Left colon (tissue), 2 donors: ENCODE data around the gene ADGRL1. TPM values are rescaled to one million over a fixed set of nuclear protein-coding genes. Genes with fewer than 3 reads are reported as not detected.

Source experiments
- ATAC-seq: fragments of 200-7000 bp; cut with Tn5 transposase; one replicate; pipeline ENCODE4 v1.9.1; 2020; ENCODE audit warnings: mild to moderate bottlenecking, moderate library complexity
- DNase-seq, 2 donors: peaks; one replicate each; pipeline ENCODE4 v3.0.0-alpha.2; 2020
- intact Hi-C, 2 donors: fragments of 100-400 bp; cut with DNase I in 1 of 2; cut with micrococcal nuclease in 1 of 2; formaldehyde crosslinking; loops; one replicate each; pipeline versions ENCODE4 v1.11.2 to v1.14.0; 2022; cut with DNase I, micrococcal nuclease
- total RNA-seq, 2 donors: library from RNA; stranded (reverse); fragmentation: NEBNext Ultra II Directional; extraction: Animal tissue kit (Norgen Biotek cat#: 25700); gene quantifications; one replicate each; pipeline ENCODE4 v1.2.1, GENCODE V29; 2021
- donor health status: DM: no; HTN: no; CAD: no.
- donor health status: DM: yes; HTN: yes; CAD: no.

The ADGRL1 gene
- total RNA-seq, 2 donors from 2014 or later = 34.6 to 55.9 TPM

DNA sequence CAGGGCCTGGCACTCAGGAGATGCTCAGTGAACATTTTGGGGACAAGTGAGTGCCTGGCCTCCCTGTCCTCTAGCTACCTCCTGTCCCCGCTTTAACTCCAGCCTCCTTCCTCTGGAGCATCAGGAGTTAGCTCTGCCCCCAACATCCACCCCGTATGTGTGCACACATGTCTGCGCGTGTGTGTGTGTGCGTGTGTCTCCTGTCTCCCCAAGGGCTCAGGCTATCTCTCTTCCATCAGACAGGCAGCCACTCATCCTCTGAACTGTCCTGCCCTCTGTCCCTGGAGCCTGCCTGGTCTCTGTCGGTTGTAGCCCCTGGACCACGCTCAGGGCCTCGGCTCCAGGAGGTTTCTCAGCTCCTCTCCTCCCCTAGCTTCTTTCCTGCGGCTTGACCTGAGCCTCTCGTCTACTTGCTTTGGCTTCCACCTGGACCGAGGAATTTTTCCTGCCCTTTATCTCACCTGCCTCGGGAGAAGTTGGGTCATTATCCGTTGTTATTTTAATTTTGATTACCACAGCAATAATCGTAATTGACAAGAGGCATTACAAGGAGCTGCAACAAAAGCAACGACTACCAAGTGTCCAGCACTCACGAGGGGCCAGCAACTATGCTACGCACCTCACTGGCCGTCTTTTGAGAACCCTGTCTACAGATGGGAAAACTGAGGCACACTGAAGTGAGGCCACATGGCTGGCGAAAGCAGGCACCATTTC, 37.6 kb downstream of the ADGRL1 start:
- DNase-seq = no peak
- no peak for ATAC-seq
- intact Hi-C loops = no loop called here

DNA sequence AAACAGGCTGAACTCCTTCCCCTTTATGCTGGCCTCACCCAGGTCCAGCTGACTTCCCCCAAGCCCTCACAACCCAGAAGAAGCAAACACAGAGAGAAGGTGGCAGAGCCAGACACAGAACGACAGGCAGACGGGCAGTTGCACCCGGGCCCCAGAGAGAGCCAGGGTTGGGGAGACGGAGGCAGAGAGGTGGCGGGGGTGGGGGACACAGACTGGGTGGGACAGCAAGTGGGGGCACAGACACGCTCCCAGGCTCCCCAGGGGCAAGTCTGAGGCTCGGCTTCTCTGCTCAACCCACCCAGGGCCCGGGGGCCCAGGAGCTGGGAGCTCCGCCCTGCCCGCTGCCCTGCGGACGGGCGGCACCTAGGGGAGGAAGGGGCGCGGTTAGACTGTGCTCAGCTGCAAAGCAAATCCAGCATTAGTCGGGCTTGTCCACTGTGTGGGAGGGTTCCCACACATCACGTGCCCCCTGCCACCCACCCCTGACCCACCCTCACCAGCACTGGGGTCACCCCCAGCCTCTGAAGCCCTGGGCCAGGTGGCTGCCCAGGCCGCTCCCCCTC, 38.3 kb downstream of the ADGRL1 start:
- ATAC-seq (peak; percentile 58), DNase-seq (no peak)
- intact Hi-C loops = no loop called here

DNA sequence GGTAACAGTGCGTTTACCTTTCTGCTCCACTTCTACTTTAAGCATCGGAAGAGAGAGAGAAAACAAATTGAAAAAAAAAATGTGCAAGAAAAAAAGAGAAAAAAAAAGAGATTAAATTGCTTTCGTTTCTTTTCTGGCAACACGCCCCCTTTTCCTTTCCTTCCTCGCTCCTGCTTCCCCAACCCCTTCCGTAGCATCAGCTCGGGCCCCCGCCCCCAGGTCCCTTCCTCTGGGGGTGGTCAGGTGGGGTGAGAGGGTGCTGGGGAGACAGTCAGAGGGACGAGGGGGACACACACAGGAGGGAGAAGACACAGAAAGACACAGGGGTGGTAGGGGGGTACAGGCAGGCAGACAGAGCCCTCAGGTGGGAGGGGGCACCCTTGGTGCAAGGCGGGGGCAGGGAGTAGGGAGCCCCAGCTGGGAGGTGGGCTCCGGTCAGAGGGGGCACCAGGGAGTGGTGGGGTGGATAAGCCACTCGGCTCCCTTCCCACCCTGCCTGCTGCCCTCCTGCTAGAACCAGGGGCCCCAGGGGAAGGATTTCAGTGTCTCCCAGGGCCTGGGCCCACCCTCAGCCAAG, 38.9 kb downstream of the ADGRL1 start:
- ATAC-seq (no peak), DNase-seq (no peak)
- intact Hi-C loops = no loop called here

DNA sequence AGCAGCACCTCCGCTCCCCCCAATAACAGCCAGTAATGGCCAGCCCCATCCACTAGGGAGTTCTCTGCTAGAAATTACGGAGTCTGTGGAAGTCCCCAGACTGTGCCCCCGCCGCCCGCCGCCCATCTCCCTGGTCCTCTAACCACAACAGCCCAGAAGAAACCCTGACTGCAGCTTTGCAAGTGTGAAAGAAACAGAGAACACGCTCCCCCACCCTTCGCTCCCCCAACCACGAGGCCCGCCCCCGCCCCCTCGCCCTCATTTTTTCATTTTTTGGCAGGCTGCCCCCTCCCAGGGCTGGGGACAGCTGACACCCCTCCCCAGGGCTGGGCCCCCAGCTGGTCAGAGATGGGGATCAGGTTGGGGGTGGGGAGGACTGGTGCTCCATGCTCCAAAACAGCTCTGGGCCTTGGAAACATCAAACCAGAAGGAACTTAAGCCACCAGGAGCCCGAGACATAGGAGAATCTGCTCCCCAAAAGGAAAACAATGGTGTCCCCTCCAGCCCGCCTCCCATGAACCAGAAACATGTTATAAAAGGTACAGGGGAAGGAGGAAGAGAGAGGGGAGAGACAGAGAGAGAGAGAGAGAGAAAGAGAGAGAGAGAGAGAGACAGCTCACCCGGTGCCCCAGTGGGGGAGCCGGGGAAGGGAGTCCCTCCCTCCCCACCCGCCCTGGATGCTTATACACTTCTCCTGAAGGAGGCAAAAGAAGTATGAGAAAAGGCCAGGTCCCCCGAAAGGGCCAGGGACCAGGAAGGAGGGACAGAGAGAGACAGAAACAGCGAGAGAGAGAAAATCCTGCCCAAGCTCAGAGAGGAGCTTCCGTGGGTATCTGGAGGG, 39.8 kb downstream of the ADGRL1 start:
- intact Hi-C loops = no loop called here
- DNase-seq (no peak), ATAC-seq (no peak)

DNA sequence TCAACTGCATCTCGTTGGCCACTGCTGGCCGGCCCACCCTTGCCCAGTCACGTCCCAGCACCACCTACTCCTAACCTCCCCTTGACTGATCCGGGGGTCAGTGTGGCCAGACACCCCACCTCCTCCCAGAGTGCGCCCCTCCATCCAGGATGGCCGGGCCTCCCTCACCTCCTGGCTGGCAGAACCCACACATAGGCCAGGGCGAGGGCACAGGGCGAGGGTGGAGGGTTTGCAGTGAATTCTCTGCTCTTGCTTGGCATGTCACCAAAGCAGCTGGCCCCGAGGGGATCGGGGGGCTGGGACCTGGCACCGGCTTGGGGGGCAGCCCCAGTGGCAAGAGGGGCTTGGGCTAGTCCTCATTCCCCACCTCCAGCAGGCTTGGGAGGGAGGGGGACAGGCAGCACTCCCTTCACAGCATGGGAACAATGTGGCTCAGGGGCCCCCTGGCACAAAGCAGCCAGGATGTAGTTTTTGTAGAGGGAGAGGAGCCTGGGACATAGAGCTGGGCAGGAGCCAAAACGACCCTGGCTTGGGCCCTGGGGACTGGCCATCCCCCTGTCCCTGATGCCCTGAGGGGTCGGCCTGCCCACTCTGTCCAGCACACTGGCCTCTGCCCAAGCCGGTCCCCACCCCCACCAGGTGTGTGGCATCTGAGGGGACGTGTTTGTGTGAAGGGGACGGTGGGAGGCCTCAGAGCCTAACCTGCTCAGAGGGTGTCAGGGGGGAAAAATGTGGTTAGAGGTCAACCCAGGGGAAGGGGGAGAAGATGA, 41.1 kb downstream of the ADGRL1 start:
- no peak for ATAC-seq
- intact Hi-C loops = no loop called here
- DNase-seq = no peak

DNA sequence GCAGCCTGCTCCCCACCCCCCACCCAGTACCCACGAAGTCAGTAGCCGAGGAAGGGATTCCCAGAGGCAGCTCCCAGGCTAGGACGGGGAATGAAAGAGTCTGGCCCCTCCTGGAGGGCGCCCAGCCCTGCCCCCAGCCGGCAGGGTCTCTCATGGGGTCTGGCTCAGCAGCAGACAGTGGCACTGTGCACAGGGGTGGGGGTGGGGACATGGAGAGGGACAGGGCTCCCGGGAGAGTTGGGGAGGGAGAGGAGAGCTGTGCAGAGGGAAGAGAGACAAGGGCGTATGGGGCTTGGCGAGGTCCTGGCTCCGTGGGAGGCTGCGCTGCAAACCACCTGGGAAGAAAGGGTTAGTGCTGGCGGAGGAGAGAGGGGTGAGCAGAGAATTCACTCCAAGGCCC, 41.9 kb downstream of the ADGRL1 start:
- DNase-seq (no peak), ATAC-seq (no peak)
- intact Hi-C loops = no loop called here

DNA sequence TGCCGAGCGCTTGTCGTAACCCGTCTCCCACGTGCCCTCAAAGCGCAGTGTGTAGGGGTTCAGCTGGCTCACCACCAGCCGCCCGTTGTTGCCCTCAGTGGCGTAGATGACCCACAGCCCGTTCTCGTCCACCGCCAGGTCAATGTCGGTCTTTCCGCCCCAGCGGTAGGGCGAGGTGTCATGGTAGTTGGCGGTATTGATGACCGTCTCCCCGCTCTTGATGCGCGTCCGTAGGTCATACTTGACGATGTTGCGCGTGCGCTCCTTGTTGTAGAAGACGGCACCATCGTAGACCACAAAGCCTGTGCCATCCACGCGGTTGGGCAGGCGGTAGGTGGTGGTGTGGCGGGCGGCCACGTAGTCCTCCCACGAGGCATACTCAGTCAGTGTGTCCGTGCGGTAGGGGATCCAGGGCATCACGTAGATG, 43.1 kb downstream of the ADGRL1 start:
- DNase-seq (no peak), ATAC-seq (no peak)
- intact Hi-C loops = no loop called here

DNA sequence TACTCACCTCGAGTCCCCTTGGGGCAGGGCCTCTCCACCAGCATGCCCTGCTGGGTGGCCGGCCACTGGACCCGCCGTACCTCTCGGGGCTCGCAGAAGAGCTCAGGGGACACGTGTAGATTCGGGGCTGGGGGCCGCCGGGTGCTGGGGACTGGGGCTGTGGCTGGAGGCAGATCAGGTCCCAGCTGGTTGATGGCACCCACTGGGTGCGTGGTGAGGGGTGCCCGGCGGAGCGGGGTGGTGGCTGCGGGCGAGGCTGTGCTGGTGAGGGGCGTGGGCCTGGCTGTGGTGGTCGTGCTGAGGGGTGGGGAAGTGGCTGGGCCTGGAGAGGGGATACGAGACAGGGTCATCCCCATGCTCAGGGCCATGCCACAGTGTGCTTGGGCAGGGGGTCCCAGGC, 44.7 kb downstream of the ADGRL1 start:
- ATAC-seq = no peak
- intact Hi-C loops = no loop called here
- no peak for DNase-seq

DNA sequence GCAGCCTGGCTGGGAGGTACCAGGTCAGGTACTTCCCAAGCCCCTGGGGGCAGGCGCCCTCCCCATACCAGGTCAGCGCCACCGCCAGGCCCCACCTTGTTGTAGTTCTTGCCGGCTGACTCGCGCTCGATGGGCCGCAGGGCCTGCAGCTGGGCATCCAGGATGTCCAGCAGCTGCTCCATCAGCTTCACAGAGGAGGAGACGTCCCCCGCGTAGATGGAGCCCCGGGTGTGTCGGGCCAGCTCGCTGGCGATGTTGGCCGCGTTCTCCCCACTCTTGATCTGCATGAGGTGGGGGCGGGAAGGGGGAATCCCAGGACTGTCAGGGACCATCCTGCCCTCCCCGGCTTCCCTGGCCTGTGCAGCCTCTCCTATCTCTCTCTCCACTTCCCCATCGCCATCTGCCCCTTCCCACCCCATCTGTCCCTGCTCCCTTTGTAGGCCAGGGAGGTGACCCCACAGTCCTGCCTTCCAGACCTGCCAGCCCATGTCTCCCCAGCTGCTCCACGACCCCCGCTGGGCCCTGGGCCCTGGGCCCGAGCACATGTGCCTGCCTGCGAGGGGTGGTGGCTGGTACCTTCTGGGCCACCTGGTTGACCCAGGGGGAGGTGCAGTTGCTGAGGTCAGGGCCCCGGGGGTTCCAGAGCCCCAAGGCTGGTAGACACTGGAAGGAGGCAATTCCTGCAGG, 45.8 kb downstream of the ADGRL1 start:
- ATAC-seq (no peak), DNase-seq (no peak)
- intact Hi-C loops = no loop called here

DNA sequence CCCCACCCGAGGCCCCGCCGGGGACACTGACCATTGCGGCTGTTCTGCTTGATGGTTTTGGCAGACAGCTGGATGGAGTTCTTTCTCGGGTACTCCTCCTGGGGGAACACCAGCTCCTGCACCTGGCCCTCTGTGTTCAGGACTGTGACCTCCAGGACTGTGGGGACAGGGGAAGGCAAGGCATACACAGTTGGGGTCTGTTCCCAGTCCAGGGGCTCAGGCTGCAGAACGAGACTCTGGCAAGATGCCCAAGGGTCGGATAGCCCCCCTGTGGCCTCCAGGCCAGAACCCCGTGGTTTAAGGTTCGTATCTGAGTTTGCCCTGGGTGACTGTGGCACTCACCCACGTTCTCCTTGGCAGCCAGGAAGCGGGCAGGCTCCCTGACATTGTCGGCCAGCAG, 46.9 kb downstream of the ADGRL1 start:
- intact Hi-C loops = no loop called here

DNA sequence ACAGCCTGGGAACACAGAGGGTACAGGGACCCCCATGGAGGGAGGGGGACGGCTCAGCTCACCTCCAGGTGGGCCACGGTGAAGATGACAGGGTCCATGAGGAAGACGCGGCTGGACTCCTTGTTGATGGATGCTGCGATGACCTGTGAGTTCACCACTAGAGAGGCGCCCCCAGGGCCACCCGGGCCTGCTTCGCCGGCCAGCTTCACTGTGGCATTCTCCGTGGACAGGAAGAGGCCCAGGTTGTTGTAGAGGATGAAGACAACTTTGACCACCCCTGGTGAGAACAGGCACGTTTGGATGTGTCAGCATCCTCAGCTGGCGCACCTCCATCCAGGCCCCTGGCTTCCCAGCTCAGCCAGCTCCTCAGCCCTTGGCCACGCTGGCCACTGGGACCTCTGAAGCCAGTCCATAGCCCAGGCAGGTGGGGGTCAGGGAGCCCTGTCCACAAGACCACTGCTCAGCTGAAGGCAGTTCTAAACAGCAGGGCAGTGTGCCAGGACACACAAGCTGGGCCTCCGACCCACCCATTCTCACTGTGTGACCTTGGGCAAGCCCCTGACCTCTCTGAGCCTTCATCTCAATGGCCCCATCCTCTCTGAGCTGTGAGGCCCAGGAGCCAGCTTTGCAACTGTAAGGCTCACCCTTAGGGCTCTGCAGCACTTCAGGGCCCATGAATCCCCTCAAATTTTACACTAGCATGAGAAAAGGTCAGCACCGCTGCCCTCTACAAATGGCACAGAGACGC, 47.5 kb downstream of the ADGRL1 start:
- ATAC-seq = no peak
- intact Hi-C loops = no loop called here
- DNase-seq = no peak

More for the DNA sequence above, 46.9 kb downstream of the ADGRL1 start:
- DNase-seq (no peak), ATAC-seq (no peak)

DNA sequence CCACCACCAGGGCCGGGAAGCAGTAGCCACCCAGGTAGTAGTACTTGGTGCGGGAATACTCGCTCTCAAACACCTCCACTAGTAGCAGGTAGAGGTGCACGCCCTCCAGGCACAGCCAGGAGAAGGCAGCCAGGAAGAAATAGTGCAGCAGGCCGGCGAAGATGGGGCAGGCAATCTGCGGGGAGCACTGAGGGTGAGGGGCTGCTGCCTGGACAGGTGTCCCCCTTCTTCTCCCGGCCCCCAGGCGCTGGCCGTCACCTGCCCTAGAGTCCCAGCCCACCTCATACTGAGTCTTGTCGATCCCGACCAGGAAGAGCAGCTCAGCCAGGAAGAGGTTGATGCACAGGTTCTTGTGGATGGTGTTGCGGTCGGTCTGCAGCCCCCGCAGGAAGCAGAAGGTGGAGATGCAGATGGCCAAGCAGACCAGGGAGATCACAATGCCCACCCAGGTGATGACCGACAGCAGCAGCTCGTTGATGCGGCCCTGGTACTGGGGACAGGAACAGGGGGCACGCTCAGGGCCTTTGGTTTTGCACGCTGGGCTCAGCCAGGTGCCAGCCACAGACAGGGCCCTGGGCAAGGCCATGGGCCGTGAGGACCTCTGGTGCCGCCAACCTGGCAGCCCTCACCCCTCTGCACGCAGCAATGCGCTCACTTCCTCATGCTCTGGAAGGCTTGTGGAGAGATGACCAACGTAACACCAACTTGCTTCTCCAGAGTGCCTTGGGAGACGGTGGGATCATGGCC, 48.8 kb downstream of the ADGRL1 start:
- intact Hi-C loops = no loop called here
- no peak for ATAC-seq
- no peak for DNase-seq

DNA sequence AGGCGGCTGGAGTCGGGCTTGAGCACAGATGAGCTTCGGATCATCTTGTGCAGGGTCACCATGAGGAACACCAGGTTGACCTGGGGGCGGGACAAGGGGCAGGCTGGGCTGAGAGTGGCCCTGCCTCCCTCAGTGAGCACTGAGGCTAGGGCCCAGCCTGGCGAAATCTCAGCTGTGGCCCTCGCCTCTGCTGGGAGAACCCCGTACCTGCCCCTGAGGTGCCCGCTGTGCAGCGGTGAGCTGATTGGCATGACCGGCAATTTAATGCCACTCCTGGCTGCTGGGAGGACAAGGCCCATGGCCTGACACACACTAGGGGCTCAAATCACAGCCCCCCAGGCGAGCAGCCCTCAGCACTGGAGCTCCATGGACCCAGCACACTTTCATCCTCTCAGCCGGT, 49.8 kb downstream of the ADGRL1 start:
- no peak for DNase-seq
- no peak for ATAC-seq
- intact Hi-C loops = no loop called here

DNA sequence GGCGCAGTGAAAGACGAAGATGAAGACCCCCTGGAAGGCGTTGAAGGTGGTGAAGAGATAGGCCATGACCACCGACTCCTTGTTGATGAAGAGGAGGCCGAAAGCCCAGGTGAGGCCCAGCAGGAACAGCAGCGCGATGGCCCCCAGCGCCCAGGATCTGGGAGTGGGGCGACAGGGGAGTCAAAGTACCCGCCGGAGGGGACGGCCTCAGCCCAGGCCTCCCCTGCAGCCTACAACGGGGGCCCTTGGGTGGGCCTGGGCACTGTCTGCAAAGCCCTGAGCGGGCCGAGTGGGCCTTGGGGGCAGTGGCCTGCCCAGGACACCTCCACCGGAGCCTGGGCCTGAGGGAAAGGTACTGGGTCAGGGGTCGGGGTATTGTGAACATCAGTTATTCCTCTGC, 50.6 kb downstream of the ADGRL1 start:
- ATAC-seq = no peak
- intact Hi-C loops = no loop called here
- DNase-seq = no peak

DNA sequence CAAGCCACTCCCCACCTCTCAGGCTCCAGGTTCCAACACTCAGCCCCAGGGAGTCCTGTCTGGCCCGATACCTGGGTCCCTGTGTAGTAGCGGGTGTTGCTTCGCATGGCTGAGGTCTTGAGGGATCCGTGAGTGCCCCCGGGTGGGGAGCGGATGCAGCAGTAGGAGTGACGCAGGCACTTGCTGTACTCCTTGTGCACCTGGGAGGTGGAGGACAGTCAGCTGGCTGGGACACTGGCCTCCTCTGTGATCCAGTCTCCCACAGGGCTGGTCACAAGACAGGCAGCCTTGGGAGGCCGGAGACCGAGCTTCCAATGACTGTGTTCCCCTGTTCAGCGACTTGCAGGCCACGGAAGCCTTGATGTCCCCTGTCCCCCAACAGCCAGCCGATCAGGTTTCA, 53.3 kb downstream of the ADGRL1 start:
- DNase-seq (no peak), ATAC-seq (no peak)
- intact Hi-C loops = no loop called here

DNA sequence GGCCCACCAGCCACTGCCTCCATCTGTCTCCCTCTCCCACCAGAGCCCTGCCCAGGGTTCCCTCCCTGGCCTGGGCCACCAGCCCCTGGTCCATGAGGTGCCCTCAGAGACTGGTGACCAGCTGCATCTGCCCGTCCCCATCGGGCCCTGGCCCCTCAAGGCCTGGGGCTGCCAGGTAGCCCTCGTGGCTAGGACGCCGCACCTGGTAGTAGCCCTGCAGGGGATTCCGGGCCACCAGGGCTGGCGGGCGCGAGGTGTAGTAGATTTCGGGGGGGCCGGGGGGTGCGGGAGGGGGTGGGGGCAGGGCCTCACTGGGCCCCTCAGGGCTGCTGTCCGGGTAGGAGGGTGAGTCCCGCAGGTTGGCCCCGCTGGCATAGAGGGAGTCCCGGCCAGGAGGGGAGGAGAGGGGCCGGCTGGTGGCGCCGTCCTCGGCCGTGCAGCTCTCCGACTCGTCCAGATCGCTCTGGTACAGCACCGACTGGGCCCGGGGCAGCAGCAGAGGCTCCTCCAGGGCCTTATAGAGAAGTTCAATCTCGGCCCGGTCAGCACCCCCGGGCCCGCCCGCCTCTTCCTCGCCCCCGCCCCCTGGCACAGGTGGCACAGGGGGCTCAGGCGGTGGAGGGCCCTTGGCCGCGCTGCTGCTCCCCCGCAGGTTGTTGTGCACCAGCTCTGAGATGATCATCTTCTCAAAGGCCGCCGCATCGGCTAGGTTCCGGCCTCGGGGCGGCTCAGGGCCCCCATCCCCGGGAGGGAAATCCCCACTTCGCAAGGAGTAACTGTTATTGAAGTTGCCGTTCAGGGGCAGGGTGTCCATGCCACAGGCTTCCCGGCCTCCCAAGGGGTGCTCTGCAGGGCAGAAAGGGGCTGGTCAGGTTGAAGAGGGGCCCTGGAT, 55.0 kb downstream of the ADGRL1 start:
- DNase-seq (no peak), ATAC-seq (no peak)
- intact Hi-C loops = no loop called here
